Measurements from ENCODE around the gene HHAT.
A peak's percentile ranks its signal among the peaks of the same experiment; 100 is the strongest.

HHAT gene

GRCh38 chr1:210505601-210506496 is 177.1 kb downstream of the HHAT start:
- peak in 1 of 2 experiments; percentile 25 for DNase-seq (ENCODE audit: low read depth in 1 of 2, low spot score in 1 of 2)
- in situ Hi-C loops (cut with HindIII; ENCODE audit: low pct_unique_long_range_greater_than_20kb, low sequenced_read_pairs), result no loop called here
- TF ChIP-seq JUND (IDR thresholded peaks at IDR 0.05; ENCODE audit: low read depth), result no peak

- no peak for TF ChIP-seq JUND (IDR thresholded peaks at IDR 0.05; ENCODE audit: low read depth)
- in situ Hi-C loops (cut with HindIII; ENCODE audit: low pct_unique_long_range_greater_than_20kb, low sequenced_read_pairs), result no loop called here
- DNase-seq (ENCODE audit: low read depth in 1 of 2, low spot score in 1 of 2), result no peak
These were observed 178.0 kb downstream of the HHAT start for GRCh38 chr1:210506689-210507088.

- DNase-seq (ENCODE audit: low read depth in 1 of 2, low spot score in 1 of 2), result no peak
- no peak for TF ChIP-seq JUND (IDR thresholded peaks at IDR 0.05; ENCODE audit: low read depth)
- in situ Hi-C loops (cut with HindIII; ENCODE audit: low pct_unique_long_range_greater_than_20kb, low sequenced_read_pairs), result no loop called here
These were observed 187.5 kb downstream of the HHAT start for GRCh38 chr1:210516092-210516656.

DNA sequence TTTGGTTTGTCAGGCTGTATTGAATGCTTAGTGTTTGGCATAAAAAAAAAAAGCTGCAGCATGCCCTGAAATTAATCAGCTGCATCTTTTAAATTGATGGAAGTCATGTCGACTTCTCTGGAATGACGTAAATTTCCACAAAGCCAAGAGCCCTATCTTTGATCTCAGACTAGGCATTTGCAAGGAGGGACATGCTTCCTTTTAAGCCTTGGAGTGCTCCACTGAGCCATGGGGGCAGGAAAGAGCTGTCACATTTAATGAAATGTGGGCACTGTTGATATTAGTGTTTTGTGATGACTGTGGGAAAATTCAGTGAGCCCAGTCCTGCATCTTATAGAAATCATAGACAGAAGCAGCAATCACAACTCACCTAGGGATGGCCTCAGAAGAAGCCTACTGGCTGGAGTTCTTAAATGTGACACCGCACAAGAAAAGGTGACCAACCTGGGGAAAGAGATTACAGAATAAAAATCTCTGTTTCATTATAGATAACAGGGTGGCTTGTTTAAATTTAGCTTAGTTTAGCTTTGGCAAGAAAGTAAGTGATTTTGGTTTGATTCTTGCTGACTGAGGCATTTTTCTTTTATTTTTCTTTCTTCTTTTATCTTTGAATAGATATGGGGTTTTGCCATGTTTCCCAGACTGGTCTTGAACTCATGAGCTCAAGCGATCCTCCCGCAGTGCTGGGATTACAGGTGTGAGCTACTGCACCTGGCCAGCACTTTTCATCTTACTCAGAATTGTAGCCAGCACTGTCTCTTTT is 188.2 kb downstream of the HHAT start:
- in situ Hi-C loops (cut with HindIII; ENCODE audit: low pct_unique_long_range_greater_than_20kb, low sequenced_read_pairs), result no loop called here
- no peak for DNase-seq (ENCODE audit: low read depth in 1 of 2, low spot score in 1 of 2)
- TF ChIP-seq JUND (IDR thresholded peaks at IDR 0.05; ENCODE audit: low read depth), result no peak

DNA sequence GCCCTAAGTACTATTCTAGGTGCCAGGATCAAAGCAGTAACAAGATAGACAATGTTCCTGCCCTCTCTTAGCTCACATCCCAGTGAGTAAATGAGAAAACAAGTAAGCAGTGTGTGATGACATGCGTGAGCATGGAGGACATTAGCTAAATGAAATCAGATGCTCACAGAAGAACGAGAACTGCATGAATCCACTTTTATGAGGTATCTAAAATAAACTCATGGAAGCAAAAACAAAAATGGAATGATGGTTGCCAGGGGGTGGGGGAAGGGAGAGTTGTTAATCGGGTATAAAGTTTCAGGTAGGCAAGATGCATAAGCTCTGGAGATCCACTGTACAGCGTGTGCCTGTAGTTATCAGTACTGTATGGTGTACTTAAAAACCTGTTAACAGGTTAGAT is 195.1 kb downstream of the HHAT start:
- DNase-seq (ENCODE audit: low read depth in 1 of 2, low spot score in 1 of 2), result no peak
- TF ChIP-seq JUND (IDR thresholded peaks at IDR 0.05; ENCODE audit: low read depth), result no peak
- in situ Hi-C loops (cut with HindIII; ENCODE audit: low pct_unique_long_range_greater_than_20kb, low sequenced_read_pairs), result no loop called here

DNA sequence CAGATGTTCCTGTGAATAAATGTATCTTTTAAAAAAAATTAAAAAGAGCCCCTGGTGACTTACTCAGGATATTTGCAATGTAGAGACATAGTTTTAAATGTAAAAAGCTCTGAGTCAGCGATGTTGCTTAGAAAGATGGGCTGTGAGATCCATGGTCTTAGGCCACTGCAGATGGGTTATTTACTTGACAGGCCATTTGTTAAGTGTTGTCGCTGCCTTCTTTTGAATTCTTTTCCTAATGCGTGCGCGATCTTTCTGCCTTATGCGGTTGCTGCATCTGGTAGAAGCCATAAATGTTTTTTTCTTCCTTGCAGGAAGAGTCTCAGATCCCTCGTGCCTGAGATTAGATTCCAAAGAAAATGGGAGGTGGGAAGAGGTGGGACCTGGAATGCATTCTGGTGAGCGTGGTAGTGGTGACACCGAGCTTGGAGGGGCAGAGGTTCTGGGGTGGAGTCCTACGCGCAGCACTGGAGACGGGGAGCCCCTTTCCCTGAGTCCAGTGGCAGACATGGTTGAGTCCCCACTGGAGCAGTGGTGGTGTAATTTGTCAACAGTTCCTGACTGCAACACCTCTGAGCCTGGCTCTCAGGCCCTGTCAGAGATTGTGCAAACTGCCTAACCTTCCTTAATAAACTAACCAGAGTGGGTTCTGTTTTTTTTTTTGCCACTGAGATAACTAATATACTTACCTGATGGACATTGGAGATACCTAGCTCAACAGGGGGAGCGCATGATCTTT is 197.2 kb downstream of the HHAT start:
- in situ Hi-C loops (cut with HindIII; ENCODE audit: low pct_unique_long_range_greater_than_20kb, low sequenced_read_pairs), result no loop called here
- DNase-seq (ENCODE audit: low read depth in 1 of 2, low spot score in 1 of 2), result no peak
- TF ChIP-seq JUND (IDR thresholded peaks at IDR 0.05; ENCODE audit: low read depth), result no peak

GRCh38 chr1:210527091-210527490 is 198.4 kb downstream of the HHAT start:
- DNase-seq (ENCODE audit: low read depth in 1 of 2, low spot score in 1 of 2), result no peak
- in situ Hi-C loops (cut with HindIII; ENCODE audit: low pct_unique_long_range_greater_than_20kb, low sequenced_read_pairs), result no loop called here
- TF ChIP-seq JUND (IDR thresholded peaks at IDR 0.05; ENCODE audit: low read depth), result no peak

GRCh38 chr1:210531475-210532222 is 202.9 kb downstream of the HHAT start:
- in situ Hi-C loops (cut with HindIII; ENCODE audit: low pct_unique_long_range_greater_than_20kb, low sequenced_read_pairs), result no loop called here
- TF ChIP-seq JUND (IDR thresholded peaks at IDR 0.05; ENCODE audit: low read depth), result no peak
- no peak for DNase-seq (ENCODE audit: low read depth in 1 of 2, low spot score in 1 of 2)

GRCh38 chr1:210532223-210532598 is 203.5 kb downstream of the HHAT start:
- in situ Hi-C loops (cut with HindIII; ENCODE audit: low pct_unique_long_range_greater_than_20kb, low sequenced_read_pairs), result no loop called here
- no peak for TF ChIP-seq JUND (IDR thresholded peaks at IDR 0.05; ENCODE audit: low read depth)
- no peak for DNase-seq (ENCODE audit: low read depth in 1 of 2, low spot score in 1 of 2)

- DNase-seq (ENCODE audit: low read depth in 1 of 2, low spot score in 1 of 2), result no peak
- TF ChIP-seq JUND (IDR thresholded peaks at IDR 0.05; ENCODE audit: low read depth), result no peak
- in situ Hi-C loops (cut with HindIII; ENCODE audit: low pct_unique_long_range_greater_than_20kb, low sequenced_read_pairs), result no loop called here
These were observed 207.1 kb downstream of the HHAT start for GRCh38 chr1:210535761-210536160.

DNA sequence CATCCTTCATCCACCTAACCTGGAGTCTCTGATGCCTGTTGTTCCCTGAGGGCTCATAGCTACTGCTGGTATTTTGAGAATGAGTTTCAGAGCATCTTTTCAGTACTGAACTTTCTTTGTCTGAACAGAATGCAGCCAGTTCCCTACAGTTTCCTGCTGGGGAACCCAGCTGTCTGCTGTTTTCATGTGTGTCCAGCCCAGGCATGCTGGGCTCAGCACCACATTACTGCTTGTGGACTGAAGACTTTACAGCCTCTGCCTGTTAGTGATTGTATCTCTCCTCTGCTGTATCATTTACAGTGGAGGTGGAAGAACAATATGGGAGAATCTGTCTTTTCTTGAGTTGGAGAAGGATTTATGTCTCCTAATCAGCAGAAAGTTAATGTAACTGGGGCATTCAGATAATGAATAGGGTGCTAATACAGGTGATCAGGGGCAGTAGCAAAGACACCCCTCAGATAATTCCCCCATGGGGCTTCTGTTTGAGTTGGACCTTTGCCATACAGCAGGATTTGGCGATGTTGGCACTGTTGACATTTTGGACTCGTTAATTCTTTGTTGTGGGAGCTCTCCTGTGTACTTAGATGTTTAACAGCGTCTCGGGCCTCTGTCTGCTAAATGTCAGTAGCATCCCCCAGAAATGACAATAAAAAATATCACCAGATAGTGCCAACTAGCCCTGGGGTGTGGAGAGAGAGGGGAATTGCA is 207.7 kb downstream of the HHAT start:
- no peak for TF ChIP-seq JUND (IDR thresholded peaks at IDR 0.05; ENCODE audit: low read depth)
- in situ Hi-C loops (cut with HindIII; ENCODE audit: low pct_unique_long_range_greater_than_20kb, low sequenced_read_pairs), result no loop called here
- no peak for DNase-seq (ENCODE audit: low read depth in 1 of 2, low spot score in 1 of 2)
